ENCODE measurements around the gene CCDC146.
"Not testable (repeated sequence)": the region's sequence is repeated elsewhere in the genome, so short reads cannot be mapped to it uniquely, and the experiment has no call there.

DNA sequence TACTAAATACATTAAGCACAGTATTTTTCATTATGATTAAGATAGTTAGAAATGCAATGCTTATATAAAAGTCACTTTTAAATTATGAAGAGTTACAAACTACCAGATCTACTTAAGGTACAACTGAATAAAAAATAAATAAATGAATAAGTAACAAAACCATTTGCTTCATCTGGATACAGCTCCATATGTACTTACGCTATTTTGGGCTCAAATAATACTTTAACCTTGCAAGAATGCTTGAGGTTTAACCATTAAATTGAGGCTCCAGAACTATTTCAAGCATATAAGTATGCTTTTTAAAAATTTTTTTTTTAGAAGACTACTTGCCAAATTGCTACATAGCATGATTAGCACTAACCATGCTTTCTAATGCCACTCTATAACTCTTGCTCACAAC is 14.1 kb upstream of the CCDC146 start:
- TF ChIP-seq POLR2A (IDR thresholded peaks at IDR 0.05) = not testable (repeated sequence)
- TF ChIP-seq, protein P1, sequence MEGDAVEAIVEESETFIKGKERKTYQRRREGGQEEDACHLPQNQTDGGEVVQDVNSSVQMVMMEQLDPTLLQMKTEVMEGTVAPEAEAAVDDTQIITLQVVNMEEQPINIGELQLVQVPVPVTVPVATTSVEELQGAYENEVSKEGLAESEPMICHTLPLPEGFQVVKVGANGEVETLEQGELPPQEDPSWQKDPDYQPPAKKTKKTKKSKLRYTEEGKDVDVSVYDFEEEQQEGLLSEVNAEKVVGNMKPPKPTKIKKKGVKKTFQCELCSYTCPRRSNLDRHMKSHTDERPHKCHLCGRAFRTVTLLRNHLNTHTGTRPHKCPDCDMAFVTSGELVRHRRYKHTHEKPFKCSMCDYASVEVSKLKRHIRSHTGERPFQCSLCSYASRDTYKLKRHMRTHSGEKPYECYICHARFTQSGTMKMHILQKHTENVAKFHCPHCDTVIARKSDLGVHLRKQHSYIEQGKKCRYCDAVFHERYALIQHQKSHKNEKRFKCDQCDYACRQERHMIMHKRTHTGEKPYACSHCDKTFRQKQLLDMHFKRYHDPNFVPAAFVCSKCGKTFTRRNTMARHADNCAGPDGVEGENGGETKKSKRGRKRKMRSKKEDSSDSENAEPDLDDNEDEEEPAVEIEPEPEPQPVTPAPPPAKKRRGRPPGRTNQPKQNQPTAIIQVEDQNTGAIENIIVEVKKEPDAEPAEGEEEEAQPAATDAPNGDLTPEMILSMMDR (IDR thresholded peaks at IDR 0.05) = not testable (repeated sequence)
